NOMO-1 treated with dmso at 0.1 percent for 144 hours (cell line): ENCODE data around the gene CDCP2.
"Not testable (repeated sequence)": the region's sequence is repeated elsewhere in the genome, so short reads cannot be mapped to it uniquely, and the experiment has no call there.

ENCODE experiments used
- DNase-seq: peaks from one replicate; lab custom pipeline; 2025; ENCODE audit not compliant: unreplicated experiment; lab: John Stamatoyannopoulos, UW

Gene CDCP2

DNA sequence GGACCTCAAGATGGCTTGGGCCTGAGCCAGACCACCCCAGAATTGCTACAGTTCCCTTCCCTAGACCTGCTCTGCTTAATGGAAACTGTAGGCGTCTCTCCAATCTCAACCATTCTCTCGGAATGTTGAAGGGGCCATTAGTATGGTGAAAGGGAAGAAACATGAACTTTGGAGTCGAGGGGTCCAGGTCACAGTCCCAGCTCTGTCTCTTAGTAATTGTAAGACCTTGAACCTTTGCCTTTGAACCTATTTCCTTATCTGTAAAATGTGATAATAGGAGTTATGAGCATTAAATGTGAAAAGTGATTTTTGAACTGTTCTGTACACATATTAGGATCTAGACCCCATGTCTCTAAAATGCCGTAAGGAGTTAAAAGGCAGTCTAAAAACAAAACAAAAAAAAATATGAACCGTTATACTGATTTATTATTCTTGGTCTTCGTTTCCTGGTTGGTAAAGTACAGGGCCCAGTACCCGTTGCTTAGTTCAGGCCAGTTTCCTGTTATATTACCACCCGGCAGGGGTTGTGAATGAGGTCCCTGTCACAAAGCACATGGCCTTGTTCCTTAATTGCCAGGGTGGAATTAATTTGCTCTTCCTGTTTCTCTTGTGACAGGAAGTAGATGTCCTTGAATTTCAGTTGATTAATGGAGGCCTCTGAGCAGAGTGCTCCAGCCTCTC is 57.1 kb downstream of the CDCP2 start:
- DNase-seq = peak; percentile 82

DNA sequence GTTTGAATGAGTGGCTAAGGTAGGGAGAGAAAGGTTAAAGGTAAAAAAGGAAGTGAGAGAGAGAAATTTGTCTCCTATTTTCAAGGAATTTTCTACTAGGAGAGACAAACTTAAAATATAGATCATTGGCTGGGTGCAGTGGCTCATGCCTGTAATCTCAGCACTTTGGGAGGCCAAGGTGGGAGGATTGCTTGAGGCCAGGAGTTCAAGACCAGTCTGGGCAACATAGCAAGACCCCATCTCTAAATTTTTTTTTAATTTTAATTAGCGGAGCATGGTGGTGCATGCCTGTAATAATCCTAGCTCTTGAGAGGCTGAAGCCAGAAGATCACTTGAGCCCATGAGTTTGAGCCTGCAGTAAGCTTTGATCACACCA is 58.1 kb downstream of the CDCP2 start:
- DNase-seq = not testable (repeated sequence)

DNA sequence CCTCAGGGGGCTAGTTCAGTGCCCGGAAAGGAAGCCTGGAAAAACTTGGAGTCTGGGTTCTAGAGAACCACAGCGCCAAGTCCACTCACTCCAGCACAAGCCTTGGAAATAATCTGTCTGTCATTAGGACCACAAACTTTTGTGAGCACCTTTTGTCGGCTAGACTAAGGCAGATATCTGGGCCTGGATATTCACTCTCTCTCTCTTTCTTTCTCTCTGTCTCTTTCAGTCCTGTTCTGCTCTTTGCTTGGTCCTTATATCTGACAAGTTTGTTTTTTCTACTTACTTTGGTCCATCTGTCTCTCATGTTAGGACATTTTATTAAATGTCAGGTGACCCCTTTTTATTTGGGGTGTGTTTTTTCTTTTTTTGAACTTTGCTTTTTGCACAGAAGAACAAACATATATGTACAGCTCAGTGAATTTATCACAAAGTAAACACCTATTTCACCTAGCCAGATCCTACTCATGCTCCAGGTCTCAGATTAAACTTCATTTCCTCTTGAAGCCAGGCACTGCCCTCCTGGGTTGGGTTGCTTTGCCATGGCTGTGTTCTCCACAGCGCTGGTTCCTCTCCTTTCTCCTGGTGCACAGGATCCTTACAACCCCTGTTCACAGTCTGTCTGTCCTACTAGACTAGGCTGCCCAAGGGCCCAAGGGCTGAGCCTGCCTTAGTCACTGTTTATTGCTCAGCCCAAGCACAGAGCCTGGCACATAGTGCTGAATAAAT is 58.6 kb downstream of the CDCP2 start:
- DNase-seq = no peak

DNA sequence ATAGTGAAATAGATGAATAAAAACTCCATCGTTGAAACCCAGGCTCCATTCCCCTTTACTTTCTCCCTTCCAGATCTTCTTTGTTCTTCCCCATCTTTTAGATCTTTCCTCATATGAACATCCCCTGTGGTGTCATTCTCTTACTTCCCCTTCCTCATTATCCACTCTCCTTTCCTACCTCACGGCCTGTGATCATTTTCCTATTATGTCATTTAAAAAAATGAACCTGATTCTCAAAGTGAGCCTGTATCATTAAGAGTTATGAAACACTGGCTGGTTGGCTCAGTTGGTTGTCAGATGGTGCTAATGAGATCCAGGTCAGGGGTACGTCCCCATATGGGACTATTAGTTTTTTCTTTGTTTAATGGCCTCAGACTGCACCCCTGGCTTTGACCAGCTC is 61.1 kb downstream of the CDCP2 start:
- no peak for DNase-seq

DNA sequence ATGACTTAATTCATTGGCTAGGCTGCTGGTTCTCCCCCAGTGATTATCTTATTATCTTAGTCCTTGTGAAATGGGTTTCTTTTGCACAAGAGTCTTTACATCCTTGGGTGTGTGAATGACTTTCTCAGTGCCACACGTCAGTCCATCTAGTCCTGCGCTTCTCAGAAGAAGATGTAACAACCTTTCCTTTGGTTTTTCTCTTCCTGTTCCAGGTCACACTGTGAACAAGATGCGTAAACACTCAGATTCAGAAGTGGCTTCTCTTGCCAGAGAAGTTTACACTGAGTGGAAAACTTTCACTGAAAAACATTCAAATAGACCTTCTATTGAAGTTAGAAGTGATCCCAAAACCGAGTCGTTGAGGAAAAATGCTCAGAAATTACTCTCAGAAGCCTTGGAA is 64.4 kb downstream of the CDCP2 start:
- DNase-seq = no peak

DNA sequence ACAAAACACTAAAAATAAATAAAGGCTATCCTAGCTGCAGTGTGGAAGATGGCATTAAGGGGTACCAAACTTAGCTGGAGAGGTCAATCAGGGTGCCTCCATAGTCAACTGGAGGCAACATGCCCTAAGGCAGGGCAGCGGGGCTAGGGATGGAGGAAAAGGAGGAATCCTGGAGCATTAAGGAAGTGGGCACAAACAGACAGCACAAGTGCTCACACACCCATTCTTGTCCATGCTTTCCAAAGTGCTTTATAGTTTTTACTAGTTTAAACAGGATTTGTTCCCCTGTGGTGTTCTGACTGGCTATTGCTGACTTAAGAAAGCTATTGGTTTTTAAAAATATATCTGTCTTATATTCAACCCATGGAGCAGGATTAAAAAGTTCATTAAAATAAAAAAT is 66.0 kb downstream of the CDCP2 start:
- DNase-seq = no peak

DNA sequence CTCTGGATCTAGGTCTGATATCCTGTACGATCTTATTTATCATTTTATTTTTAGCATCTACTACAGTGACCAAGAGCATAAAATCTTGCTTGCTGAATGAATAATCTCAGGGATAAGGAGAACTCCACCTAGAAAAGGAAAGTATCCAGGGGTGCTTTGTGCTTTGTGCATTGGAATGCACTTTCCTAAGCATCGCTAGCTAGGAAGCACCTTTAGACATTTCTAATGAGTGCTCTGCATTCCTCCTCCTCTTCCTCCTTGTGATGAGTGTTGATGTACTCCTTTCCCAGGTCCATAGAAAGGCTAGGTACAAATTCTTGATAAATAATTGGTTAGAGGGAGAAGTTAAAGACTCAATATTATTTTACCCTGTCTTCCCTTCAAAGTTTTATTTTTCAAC is 68.0 kb downstream of the CDCP2 start:
- DNase-seq = no peak
